Stomach (tissue), 4 donors: Measurements from ENCODE around the gene C2orf69.

Experiments
- POLR2A ChIP-seq, 4 donors: fragments of 450-650 bp; IDR thresholded peaks; one replicate each; pipeline ENCODE4 v1.6.1; 2016; ENCODE audit warnings: antibody characterized with exemption in 4 of 4, control low read depth in 2 of 4, mild to moderate bottlenecking in 1 of 4, moderate library complexity in 1 of 4
- POLR2AphosphoS5 ChIP-seq, 3 donors: sonication (generic); formaldehyde crosslinking; IDR thresholded peaks; one replicate each; pipeline ENCODE4 v1.6.1; 2016; ENCODE audit warnings: antibody characterized with exemption in 3 of 3
- TF ChIP-seq, protein P1 (sequence below), 7 experiments: fragments of 450-650 bp in 4 of 7; fragments of 200-600 bp in 3 of 7; sonication (generic) in 3 of 7; IDR thresholded peaks; one replicate each; pipeline ENCODE4 v1.5.1; 2016 to 2019; ENCODE audit warnings: antibody characterized with exemption in 7 of 7, control low read depth in 2 of 7, mild to moderate bottlenecking in 1 of 7

DNA sequence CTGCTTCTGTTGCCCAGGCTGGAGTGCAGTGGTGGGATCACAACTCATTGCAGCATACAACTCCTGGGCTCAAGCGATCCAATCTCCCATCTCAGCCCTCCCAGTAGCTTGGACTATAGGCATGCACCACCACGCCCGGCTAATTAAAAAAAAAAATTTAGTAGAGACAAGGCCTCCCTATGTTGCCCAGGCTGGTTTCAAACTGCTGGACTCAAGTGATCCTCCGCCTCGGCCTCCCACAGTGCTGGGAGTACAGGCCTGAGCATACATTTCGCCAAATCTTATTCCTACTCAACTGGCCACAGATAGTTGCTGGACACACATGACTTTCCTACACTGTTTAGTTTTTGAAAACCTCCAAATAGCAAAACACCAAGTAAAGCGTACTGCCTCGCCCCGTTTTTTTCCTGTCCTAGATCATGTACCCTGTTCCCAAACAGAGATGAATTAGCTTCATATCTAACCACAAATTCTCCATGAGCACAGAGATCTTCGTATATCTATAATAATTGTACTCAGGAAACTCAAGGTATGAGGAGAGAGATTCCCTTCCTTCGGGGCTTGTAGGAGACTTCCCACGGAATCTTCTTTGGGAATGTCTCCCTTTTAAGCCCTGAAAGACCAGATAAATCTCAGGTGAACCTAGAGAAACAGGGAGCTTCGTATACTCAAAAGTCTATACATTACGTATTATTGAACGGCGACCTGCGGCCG is 598 bp upstream of the C2orf69 start:
- TF ChIP-seq, protein P1, sequence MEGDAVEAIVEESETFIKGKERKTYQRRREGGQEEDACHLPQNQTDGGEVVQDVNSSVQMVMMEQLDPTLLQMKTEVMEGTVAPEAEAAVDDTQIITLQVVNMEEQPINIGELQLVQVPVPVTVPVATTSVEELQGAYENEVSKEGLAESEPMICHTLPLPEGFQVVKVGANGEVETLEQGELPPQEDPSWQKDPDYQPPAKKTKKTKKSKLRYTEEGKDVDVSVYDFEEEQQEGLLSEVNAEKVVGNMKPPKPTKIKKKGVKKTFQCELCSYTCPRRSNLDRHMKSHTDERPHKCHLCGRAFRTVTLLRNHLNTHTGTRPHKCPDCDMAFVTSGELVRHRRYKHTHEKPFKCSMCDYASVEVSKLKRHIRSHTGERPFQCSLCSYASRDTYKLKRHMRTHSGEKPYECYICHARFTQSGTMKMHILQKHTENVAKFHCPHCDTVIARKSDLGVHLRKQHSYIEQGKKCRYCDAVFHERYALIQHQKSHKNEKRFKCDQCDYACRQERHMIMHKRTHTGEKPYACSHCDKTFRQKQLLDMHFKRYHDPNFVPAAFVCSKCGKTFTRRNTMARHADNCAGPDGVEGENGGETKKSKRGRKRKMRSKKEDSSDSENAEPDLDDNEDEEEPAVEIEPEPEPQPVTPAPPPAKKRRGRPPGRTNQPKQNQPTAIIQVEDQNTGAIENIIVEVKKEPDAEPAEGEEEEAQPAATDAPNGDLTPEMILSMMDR (IDR thresholded peaks at IDR 0.05) = no peak
- no peak for TF ChIP-seq POLR2AphosphoS5 (IDR thresholded peaks at IDR 0.05)
- TF ChIP-seq POLR2A (IDR thresholded peaks at IDR 0.05) = no peak
